Keratinocyte (primary cell): ENCODE measurements around the gene CMC4. TPM values are rescaled to one million over a fixed set of nuclear protein-coding genes. Genes with fewer than 3 reads are reported as not detected.
A peak's percentile ranks its signal among the peaks of the same experiment; 100 is the strongest.

ENCODE experiments used
- DNase-seq: peaks from one replicate; pipeline ENCODE4 v3.0.0-alpha.2; 2011; ENCODE audit warnings: low read depth, missing footprints, low spot score
- FAIRE-seq: peaks from 2 replicates; lab custom pipeline; 2011; peaks lifted over from hg19 to GRCh38; lab: Jason Lieb, UNC
- H2AFZ ChIP-seq: 2 replicates; pipeline ENCODE4 v1.6.0; 2012; ENCODE audit warnings: low read length, control low read depth, inconsistent platforms; ENCODE audit not compliant: control insufficient read depth
- H3K27ac ChIP-seq: 2 replicates; pipeline ENCODE4 v1.5.1; 2011; ENCODE audit warnings: low read length; ENCODE audit not compliant: control insufficient read depth, insufficient read depth
- H3K27me3 ChIP-seq: 3 replicates; pipeline ENCODE4 v1.6.0; 2011; ENCODE audit warnings: low read length; ENCODE audit not compliant: control insufficient read depth, insufficient read depth; ENCODE audit errors: extremely low read depth
- H3K36me3 ChIP-seq, 2 experiments: 2 replicates in 1 of 2; 3 replicates in 1 of 2; pipeline ENCODE4 v1.5.1; 2011; ENCODE audit warnings: low read length in 2 of 2, mild to moderate bottlenecking in 1 of 2; ENCODE audit not compliant: control insufficient read depth in 2 of 2, insufficient read depth in 2 of 2; ENCODE audit errors: extremely low read depth in 1 of 2
- H3K4me1 ChIP-seq: 3 replicates; pipeline ENCODE4 v1.5.1; 2011; ENCODE audit warnings: low read length; ENCODE audit not compliant: control insufficient read depth, insufficient read depth; ENCODE audit errors: extremely low read depth
- H3K4me2 ChIP-seq: 3 replicates; pipeline ENCODE4 v1.6.0; 2011; ENCODE audit warnings: low read depth, low read length; ENCODE audit not compliant: control insufficient read depth, insufficient read depth; ENCODE audit errors: extremely low read depth
- H3K4me3 ChIP-seq, 3 experiments: fragments of 200-600 bp in 1 of 3; sonication (generic) in 1 of 3; 2 replicates in 2 of 3; 3 replicates in 1 of 3; pipeline ENCODE4 v1.5.1; 2011 to 2016; ENCODE audit warnings: low read length in 3 of 3, mild to moderate bottlenecking in 3 of 3, control low read depth in 2 of 3, inconsistent platforms in 1 of 3, low read depth in 1 of 3, mixed read lengths in 1 of 3, mixed run types in 1 of 3, moderate library complexity in 1 of 3; ENCODE audit not compliant: control insufficient read depth in 2 of 3, insufficient read depth in 2 of 3; ENCODE audit errors: extremely low read depth in 1 of 3
- H3K79me2 ChIP-seq: 2 replicates; pipeline ENCODE4 v1.6.0; 2012; ENCODE audit warnings: low read length; ENCODE audit not compliant: control insufficient read depth, insufficient read depth
- H3K9ac ChIP-seq: 3 replicates; pipeline ENCODE4 v1.6.0; 2011; ENCODE audit warnings: low read length; ENCODE audit not compliant: control insufficient read depth, insufficient read depth; ENCODE audit errors: extremely low read depth
- H3K9me1 ChIP-seq: 3 replicates; pipeline ENCODE4 v1.6.0; 2011; ENCODE audit warnings: low read length; ENCODE audit not compliant: control insufficient read depth, insufficient read depth; ENCODE audit errors: extremely low read depth
- H3K9me3 ChIP-seq: 2 replicates; pipeline ENCODE4 v1.5.1; 2012; ENCODE audit warnings: low read depth, low read length; ENCODE audit not compliant: control insufficient read depth
- H4K20me1 ChIP-seq: 3 replicates; pipeline ENCODE4 v1.6.0; 2011; ENCODE audit warnings: low read length; ENCODE audit not compliant: control insufficient read depth, insufficient read depth; ENCODE audit errors: extremely low read depth
- CTCF ChIP-seq, 3 experiments: IDR thresholded peaks in 1 of 3; conservative IDR thresholded peaks in 1 of 3; optimal IDR thresholded peaks in 1 of 3; 2 replicates in 2 of 3; 3 replicates in 1 of 3; pipeline versions ENCODE3 to v1.5.1; 2011; ENCODE audit warnings: low read length in 3 of 3, mild to moderate bottlenecking in 3 of 3, moderate library complexity in 2 of 3, control low read depth in 1 of 3, inconsistent platforms in 1 of 3; ENCODE audit not compliant: insufficient read depth in 2 of 3; ENCODE audit errors: extremely low read depth in 1 of 3
- EZH2 ChIP-seq: IDR thresholded peaks from one replicate; pipeline ENCODE4 v1.6.1; 2012; ENCODE audit warnings: inconsistent platforms, mild to moderate bottlenecking, low read length, moderate library complexity
- dilution Hi-C: fragments of 300-500 bp; cut with MboI; formaldehyde crosslinking; loops from one replicate; pipeline ENCODE4 v1.7.0; 2020; ENCODE audit warnings: low sequenced_read_pairs; ENCODE audit not compliant: extremely low pct_ligation_motif_present
- polyA plus RNA-seq, 5 experiments: library from polyadenylated mRNA; depleted of rRNA in 3 of 5; stranded (reverse) in 3 of 5; stranded (forward) in 1 of 5; unstranded in 1 of 5; fragments of >200 nt; gene quantifications; 1 replicate in 1 of 5; 2 replicates in 3 of 5; 3 replicates in 1 of 5; pipeline versions ENCODE4 v1.2.1 to v1.2.3, GENCODE V29; 2011 to 2012; ENCODE audit warnings: missing spikeins in 2 of 5, low read depth in 1 of 5, low replicate concordance in 1 of 5

Gene CMC4
- polyA plus RNA-seq, 1 donor (not counting 4 experiments of a cell fraction or from before 2014, with no cell fraction given): 10.1 TPM

DNA sequence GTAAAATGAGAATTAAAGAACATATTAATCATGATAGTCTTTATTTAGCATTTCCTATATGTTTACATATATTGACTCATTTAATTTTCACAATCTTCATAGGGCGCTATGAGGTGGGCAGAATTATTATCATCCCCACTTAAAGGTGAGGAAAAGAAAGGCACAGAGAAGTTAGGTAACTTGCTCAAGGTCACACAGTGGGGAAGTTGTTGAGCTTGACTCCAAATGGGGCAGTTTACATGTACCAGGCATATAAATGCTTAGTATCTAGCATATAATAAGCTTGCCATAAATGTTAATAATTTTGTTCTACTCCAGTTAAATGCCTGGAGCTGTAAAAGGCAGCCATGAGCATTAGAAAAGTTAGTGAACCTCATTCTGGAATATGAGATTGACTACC is 1.5 kb downstream of the CMC4 start:
- peak overlapping the region; percentile 76 for H3K27ac ChIP-seq
- peaks cover 7% of the 10 kb centered on the region for H3K4me1 ChIP-seq
- H3K36me3 ChIP-seq: peaks cover 0 to 4% of the 10 kb centered on the region in 2 experiments
- DNase-seq: no peak
- no peak for FAIRE-seq
- no peaks in the 10 kb centered on the region for H3K9me1 ChIP-seq
- H2AFZ ChIP-seq: no peak overlapping the region
- H4K20me1 ChIP-seq: peaks cover 2% of the 10 kb centered on the region
- H3K79me2 ChIP-seq: peaks cover 28% of the 10 kb centered on the region
- no peaks in the 10 kb centered on the region for H3K9me3 ChIP-seq
- dilution Hi-C loops: no loop called here
- H3K4me3 ChIP-seq: peak overlapping the region in 2 of 3 experiments; percentile 71 to 78
- TF ChIP-seq EZH2 (no peak), CTCF (optimal IDR thresholded peaks at IDR 0.05 in 1 of 3, IDR thresholded peaks at IDR 0.05 in 1 of 3, conservative IDR thresholded peaks at IDR 0.05 in 1 of 3; ENCODE audit: extremely low read depth in 1 of 3, insufficient read depth in 2 of 3, low read length in 3 of 3) (no peak)
- peak overlapping the region; percentile 78 for H3K4me2 ChIP-seq
- H3K27me3 ChIP-seq: no peaks in the 10 kb centered on the region
- H3K9ac ChIP-seq: peak overlapping the region; percentile 77

DNA sequence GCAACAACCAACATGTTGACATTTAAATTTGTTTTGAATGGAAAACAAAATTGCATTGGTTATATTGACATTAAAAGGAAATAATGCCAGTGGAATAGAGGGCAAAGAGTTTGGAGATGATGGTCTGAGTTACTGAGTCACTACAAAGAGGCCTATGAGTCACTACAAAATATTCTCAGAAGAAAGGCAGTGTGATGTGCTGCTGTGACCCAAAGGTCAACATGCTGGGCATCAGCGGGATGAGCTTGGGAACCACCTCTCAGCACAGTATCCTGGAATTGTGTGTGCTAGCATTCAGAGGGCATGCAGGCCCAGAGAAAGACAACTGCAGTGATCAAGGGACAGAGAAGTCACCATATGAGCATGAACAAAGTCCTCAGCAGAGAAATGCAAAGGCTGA is 2.8 kb downstream of the CMC4 start:
- no peak for DNase-seq
- Histone ChIP-seq H2AFZ (no peak overlapping the region), H3K27ac (no peak overlapping the region), H3K4me2 (peak overlapping the region; percentile 2), H3K9ac (no peak overlapping the region), H3K79me2 (peaks cover 26% of the 10 kb centered on the region), H3K27me3 (no peaks in the 10 kb centered on the region), H3K4me1 (peaks cover 3% of the 10 kb centered on the region), H3K9me1 (no peaks in the 10 kb centered on the region), H4K20me1 (peaks cover 2% of the 10 kb centered on the region), H3K4me3 (no peak overlapping the region), H3K36me3 (no peaks in the 10 kb centered on the region), H3K9me3 (no peaks in the 10 kb centered on the region)
- TF ChIP-seq CTCF (optimal IDR thresholded peaks at IDR 0.05 in 1 of 3, IDR thresholded peaks at IDR 0.05 in 1 of 3, conservative IDR thresholded peaks at IDR 0.05 in 1 of 3; ENCODE audit: extremely low read depth in 1 of 3, insufficient read depth in 2 of 3, low read length in 3 of 3) (no peak), EZH2 (no peak)
- dilution Hi-C loops: no loop called here
- FAIRE-seq: no peak
